ENCODE measurements around the gene PNPLA5.

Gene PNPLA5

DNA sequence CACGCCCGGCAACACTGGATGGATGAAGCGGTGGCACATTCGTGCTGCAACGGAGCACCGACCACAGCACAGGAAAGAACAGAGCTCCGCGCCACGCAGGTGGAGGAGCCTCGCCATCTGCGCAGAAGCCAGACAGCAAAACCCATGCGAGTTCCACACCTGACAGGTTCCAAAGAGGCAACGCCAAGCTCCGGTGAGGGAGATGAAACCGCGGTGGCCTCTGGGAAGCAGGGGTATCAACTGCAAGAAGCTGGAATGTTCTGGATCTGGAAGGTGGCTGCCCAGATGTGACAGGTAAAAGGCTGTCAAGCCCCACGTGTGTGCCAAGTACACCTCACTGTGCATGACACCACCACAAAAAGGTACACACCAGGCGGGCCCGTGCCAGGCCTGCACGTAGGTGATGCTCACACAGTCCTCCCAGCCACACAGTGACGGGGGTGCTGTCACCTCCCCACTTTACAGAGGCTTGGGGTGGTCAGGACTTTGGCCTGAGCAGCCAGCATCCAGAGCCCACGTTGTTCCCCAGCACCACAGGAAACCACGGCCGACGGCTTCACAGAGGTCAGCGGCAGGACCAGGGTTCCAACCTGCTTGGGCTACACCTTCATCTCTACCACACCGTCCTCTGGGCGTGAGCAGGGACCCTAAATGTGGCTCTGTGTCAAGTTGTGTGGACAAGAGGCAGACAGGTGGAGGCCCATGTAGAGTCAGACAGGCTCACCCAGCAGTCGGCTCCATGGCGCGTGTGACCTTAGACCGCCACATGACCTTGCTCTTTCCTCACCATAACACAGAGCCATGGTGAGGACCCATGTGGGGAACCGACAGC lies 60.0 kb downstream of the PNPLA5 start:
- H3K36me3 ChIP-seq (replicated peaks; ENCODE audit: low read depth, low read length) = no peaks in the 10 kb centered on the region
- no peak overlapping the region for H3K9ac ChIP-seq (ENCODE audit: low read length)
- H3K79me2 ChIP-seq (ENCODE audit: low read length) = no peaks in the 10 kb centered on the region

DNA sequence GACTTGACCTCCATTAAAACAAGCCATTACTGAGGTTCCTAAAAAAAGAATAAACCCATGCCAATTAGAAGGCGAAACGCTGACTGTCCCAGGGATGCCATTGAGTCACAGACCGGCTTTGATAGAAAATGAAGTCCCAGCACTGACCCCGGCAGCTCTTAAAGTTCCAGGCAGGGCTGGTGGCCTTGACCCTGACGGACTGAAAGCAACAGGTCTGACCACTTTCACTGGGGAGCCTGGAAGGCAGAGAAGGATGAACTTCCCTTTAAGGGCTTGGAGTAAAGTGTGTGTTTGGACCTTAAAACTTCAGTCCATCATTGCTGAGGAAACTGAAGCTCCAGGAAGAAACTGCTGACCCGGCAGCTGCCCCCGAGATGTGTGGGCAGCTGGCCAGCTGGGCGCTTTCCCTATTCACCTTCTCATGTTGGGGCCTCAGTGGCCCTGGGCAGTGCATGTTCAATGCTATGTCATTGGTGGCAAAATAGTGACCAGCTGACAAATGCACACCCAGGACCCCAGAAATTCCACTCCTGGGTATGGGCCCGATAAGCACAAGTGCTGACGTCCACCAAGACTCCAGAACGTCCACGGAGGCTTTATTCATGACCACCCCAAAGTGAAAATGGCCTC lies 60.8 kb downstream of the PNPLA5 start:
- H3K9me3 ChIP-seq (ENCODE audit: insufficient read depth, low read length) = no peaks in the 10 kb centered on the region
- no peak for TF ChIP-seq EZH2phosphoT487 (IDR thresholded peaks at IDR 0.05; ENCODE audit: low read depth)
- TF ChIP-seq, protein P1, sequence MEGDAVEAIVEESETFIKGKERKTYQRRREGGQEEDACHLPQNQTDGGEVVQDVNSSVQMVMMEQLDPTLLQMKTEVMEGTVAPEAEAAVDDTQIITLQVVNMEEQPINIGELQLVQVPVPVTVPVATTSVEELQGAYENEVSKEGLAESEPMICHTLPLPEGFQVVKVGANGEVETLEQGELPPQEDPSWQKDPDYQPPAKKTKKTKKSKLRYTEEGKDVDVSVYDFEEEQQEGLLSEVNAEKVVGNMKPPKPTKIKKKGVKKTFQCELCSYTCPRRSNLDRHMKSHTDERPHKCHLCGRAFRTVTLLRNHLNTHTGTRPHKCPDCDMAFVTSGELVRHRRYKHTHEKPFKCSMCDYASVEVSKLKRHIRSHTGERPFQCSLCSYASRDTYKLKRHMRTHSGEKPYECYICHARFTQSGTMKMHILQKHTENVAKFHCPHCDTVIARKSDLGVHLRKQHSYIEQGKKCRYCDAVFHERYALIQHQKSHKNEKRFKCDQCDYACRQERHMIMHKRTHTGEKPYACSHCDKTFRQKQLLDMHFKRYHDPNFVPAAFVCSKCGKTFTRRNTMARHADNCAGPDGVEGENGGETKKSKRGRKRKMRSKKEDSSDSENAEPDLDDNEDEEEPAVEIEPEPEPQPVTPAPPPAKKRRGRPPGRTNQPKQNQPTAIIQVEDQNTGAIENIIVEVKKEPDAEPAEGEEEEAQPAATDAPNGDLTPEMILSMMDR (IDR thresholded peaks at IDR 0.05; ENCODE audit: low read depth, low read length) = no peak
- no peaks in the 10 kb centered on the region for H3K79me2 ChIP-seq (ENCODE audit: low read length)
- no peaks in the 10 kb centered on the region for H3K4me1 ChIP-seq (ENCODE audit: low read length)
- no peak overlapping the region for H3K4me2 ChIP-seq (ENCODE audit: low read length)
- peaks cover 14% of the 10 kb centered on the region for H3K27me3 ChIP-seq (ENCODE audit: low read depth, low read length)
- H3K36me3 ChIP-seq (replicated peaks; ENCODE audit: low read depth, low read length) = no peaks in the 10 kb centered on the region
- H3K9ac ChIP-seq (ENCODE audit: low read length) = no peak overlapping the region
- H3K4me3 ChIP-seq (ENCODE audit: low read length) = no peak overlapping the region
- H2AFZ ChIP-seq (ENCODE audit: low read depth, low read length) = no peak overlapping the region
- H4K20me1 ChIP-seq (ENCODE audit: insufficient read depth, low read length) = no peaks in the 10 kb centered on the region
- H3K27ac ChIP-seq (ENCODE audit: low read length) = no peak overlapping the region

More for the DNA sequence above, 60.0 kb downstream of the PNPLA5 start:
- no peaks in the 10 kb centered on the region for H4K20me1 ChIP-seq (ENCODE audit: insufficient read depth, low read length)
- H3K4me2 ChIP-seq (ENCODE audit: low read length) = no peak overlapping the region
- H3K27me3 ChIP-seq (ENCODE audit: low read depth, low read length) = peaks cover 8% of the 10 kb centered on the region
- no peak overlapping the region for H2AFZ ChIP-seq (ENCODE audit: low read depth, low read length)
- no peaks in the 10 kb centered on the region for H3K9me3 ChIP-seq (ENCODE audit: insufficient read depth, low read length)
- H3K27ac ChIP-seq (ENCODE audit: low read length) = no peak overlapping the region
- TF ChIP-seq EZH2phosphoT487 (IDR thresholded peaks at IDR 0.05; ENCODE audit: low read depth) = no peak
- TF ChIP-seq, protein P1 (IDR thresholded peaks at IDR 0.05; ENCODE audit: low read depth, low read length) = no peak
- H3K4me3 ChIP-seq (ENCODE audit: low read length) = no peak overlapping the region
- H3K4me1 ChIP-seq (ENCODE audit: low read length) = no peaks in the 10 kb centered on the region

DNA sequence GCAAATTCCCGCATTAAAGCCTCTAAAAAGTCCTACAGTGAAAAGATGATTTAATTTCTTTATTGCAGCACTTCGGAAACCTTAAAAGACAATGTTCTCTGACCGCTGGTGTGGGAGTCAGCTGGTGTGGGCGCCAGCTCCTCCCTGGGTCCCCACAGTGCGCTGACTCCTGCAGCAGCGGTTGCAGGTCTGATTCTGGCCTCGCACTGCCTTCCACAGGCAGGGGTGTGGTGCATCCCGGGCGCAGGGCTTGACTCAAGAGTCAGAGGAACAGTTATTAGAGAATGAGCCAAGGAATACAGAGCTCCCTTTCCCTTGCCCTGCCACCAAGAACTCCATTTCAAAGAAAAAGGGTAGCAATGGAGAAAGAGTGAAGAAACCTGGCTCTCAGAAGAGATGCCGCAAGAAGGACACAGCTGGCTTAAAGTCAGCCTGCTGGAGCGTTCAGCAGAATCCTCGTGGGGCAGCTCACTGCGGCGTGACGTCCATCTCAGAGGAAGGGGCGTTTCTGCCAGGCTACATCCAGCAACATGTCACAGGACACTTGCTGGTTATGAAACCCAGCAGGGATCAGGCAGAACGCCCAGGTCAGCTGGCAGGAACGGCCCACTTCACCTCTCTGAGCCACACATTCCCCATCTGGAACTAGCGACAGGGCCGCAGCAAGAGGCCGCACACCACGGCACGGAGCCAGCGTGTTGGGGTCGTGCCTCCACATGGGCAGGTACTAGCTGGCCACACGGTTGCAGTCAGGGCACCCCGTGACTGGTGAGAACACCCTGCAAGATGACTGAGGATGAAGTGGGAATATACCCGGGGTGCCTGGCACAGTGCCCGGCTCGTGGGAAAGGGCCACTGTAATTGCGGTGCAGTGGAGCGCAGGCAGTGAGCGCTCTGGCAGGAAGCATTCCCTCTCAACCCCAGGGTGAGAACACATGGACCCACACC lies 61.6 kb downstream of the PNPLA5 start:
- H3K9me3 ChIP-seq (ENCODE audit: insufficient read depth, low read length) = no peaks in the 10 kb centered on the region
- no peaks in the 10 kb centered on the region for H3K4me1 ChIP-seq (ENCODE audit: low read length)
- H3K4me3 ChIP-seq (ENCODE audit: low read length) = no peak overlapping the region
- no peak overlapping the region for H3K4me2 ChIP-seq (ENCODE audit: low read length)
- H3K27ac ChIP-seq (ENCODE audit: low read length) = no peak overlapping the region
- TF ChIP-seq, protein P1 (IDR thresholded peaks at IDR 0.05; ENCODE audit: low read depth, low read length) = no peak
- TF ChIP-seq EZH2phosphoT487 (IDR thresholded peaks at IDR 0.05; ENCODE audit: low read depth) = no peak
- no peak overlapping the region for H3K9ac ChIP-seq (ENCODE audit: low read length)
- peaks cover 23% of the 10 kb centered on the region for H3K27me3 ChIP-seq (ENCODE audit: low read depth, low read length)
- no peak overlapping the region for H2AFZ ChIP-seq (ENCODE audit: low read depth, low read length)
- H3K36me3 ChIP-seq (replicated peaks; ENCODE audit: low read depth, low read length) = no peaks in the 10 kb centered on the region
- H3K79me2 ChIP-seq (ENCODE audit: low read length) = no peaks in the 10 kb centered on the region
- no peaks in the 10 kb centered on the region for H4K20me1 ChIP-seq (ENCODE audit: insufficient read depth, low read length)
